T-helper 17 cell (primary cell): ENCODE data around the gene KCNIP4. TPM values are rescaled to one million over a fixed set of nuclear protein-coding genes. Genes with fewer than 3 reads are reported as not detected.

ENCODE experiments used
- ATAC-seq: fragments of 150-1000 bp; cut with Tn5 transposase; 2 replicates; pipeline ENCODE4 v1.10.0; 2021; ENCODE audit warnings: mild to moderate bottlenecking, moderate library complexity
- DNase-seq, 3 donors: peaks; one replicate each; pipeline versions ENCODE4 v3.0.0 to v3.0.0-alpha.2; 2020 to 2021
- H3K9me3 ChIP-seq: one replicate; pipeline ENCODE4 v1.7.0; 2013; ENCODE audit warnings: low read length, mild to moderate bottlenecking; ENCODE audit not compliant: control insufficient read depth, poor library complexity, severe bottlenecking
- H3K27ac Mint-ChIP-seq: one replicate; pipeline ENCODE4 v1.8.0; 2022; ENCODE audit warnings: mild to moderate bottlenecking, moderate library complexity, mixed read lengths
- H3K27me3 Mint-ChIP-seq: one replicate; pipeline ENCODE4 v1.8.0; 2022; ENCODE audit warnings: mixed read lengths
- H3K36me3 Mint-ChIP-seq: one replicate; pipeline ENCODE4 v1.8.0; 2022; ENCODE audit warnings: low read depth, mixed read lengths
- H3K4me1 Mint-ChIP-seq: one replicate; pipeline ENCODE4 v1.8.0; 2022; ENCODE audit warnings: mild to moderate bottlenecking, mixed read lengths
- H3K4me3 Mint-ChIP-seq: one replicate; pipeline ENCODE4 v1.8.0; 2022; ENCODE audit warnings: mild to moderate bottlenecking, moderate library complexity, mixed read lengths
- total RNA-seq, 4 donors: library from RNA in 2 of 4; stranded (reverse) in 2 of 4; gene quantifications; one replicate each; pipeline ENCODE4 v1.2.3 and lab custom pipeline; 2022 to 2026

The KCNIP4 gene
- total RNA-seq, 2 donors from 2014 or later = not detected

- peaks cover 2% of the 10 kb centered on the region for H3K4me1 Mint-ChIP-seq
- peaks cover 2% of the 10 kb centered on the region for H3K36me3 Mint-ChIP-seq
- no peaks in the 10 kb centered on the region for H3K9me3 ChIP-seq
- no peak for DNase-seq
- H3K27ac Mint-ChIP-seq = no peak overlapping the region
- H3K4me3 Mint-ChIP-seq = no peak overlapping the region
- peaks cover 7% of the 10 kb centered on the region for H3K27me3 Mint-ChIP-seq
- no peak for ATAC-seq
Measured at GRCh38 chr4:21763855-21764254, 184.7 kb downstream of the KCNIP4 start.

GRCh38 chr4:21757248-21757647 lies 191.3 kb downstream of the KCNIP4 start:
- Mint-ChIP-seq H3K4me1 (no peaks in the 10 kb centered on the region), H3K4me3 (no peak overlapping the region), H3K36me3 (no peaks in the 10 kb centered on the region), H3K27ac (no peak overlapping the region), H3K27me3 (peaks cover 12% of the 10 kb centered on the region)
- H3K9me3 ChIP-seq = no peaks in the 10 kb centered on the region
- ATAC-seq (no peak), DNase-seq (no peak)

- no peak for DNase-seq
- no peaks in the 10 kb centered on the region for H3K36me3 Mint-ChIP-seq
- H3K27ac Mint-ChIP-seq = no peak overlapping the region
- H3K9me3 ChIP-seq = no peaks in the 10 kb centered on the region
- no peak overlapping the region for H3K4me3 Mint-ChIP-seq
- H3K4me1 Mint-ChIP-seq = peaks cover 2% of the 10 kb centered on the region
- no peak for ATAC-seq
- H3K27me3 Mint-ChIP-seq = peaks cover 23% of the 10 kb centered on the region
Measured at GRCh38 chr4:21753084-21753760, 195.3 kb downstream of the KCNIP4 start.

DNA sequence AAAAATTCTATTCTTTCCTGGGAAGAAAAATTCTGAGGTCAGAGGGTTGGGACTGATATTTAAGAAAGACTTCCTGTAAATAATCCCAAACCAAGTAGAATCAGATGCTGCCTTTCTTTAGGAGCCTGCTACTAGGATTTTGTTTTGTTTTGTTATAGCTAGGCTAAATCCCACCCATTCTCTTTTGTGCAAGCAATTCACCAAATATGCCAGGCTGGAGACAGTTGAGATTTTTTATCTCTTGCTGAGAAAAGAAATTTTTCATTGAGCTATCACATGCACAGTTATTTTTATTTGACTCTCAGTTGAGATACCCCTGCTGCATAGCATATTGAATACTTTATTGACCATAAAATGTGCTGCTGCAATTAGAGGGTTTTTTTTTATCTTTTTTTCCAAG lies 196.0 kb downstream of the KCNIP4 start:
- peaks cover 23% of the 10 kb centered on the region for H3K27me3 Mint-ChIP-seq
- H3K4me3 Mint-ChIP-seq = no peak overlapping the region
- DNase-seq = no peak

DNA sequence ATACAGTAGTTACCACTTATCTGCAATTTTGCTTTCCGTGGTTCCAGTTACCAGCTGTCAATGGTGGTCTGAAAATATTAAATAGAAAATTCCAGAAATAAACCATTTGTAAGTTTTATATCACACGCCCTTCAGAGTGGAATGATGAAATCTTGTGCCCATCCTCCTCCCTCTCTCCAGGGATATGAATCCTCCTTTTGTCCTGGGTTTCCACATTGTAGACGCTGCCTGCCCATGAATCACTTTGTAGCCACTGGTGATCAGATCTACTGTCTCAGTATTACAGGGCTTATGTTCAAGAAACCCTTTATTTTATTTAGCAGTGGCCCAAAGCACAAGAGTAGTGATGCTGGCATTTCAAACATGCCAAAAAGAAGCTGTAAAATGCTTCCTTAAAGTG lies 198.6 kb downstream of the KCNIP4 start:
- no peak for DNase-seq
- no peaks in the 10 kb centered on the region for H3K36me3 Mint-ChIP-seq
- H3K4me3 Mint-ChIP-seq = no peak overlapping the region
- peaks cover 22% of the 10 kb centered on the region for H3K27me3 Mint-ChIP-seq
- no peak for ATAC-seq
- no peak overlapping the region for H3K27ac Mint-ChIP-seq
- peaks cover 2% of the 10 kb centered on the region for H3K4me1 Mint-ChIP-seq
- no peaks in the 10 kb centered on the region for H3K9me3 ChIP-seq

More for the DNA sequence above, 196.0 kb downstream of the KCNIP4 start:
- H3K9me3 ChIP-seq = no peaks in the 10 kb centered on the region
- Mint-ChIP-seq H3K27ac (no peak overlapping the region), H3K36me3 (no peaks in the 10 kb centered on the region), H3K4me1 (peaks cover 2% of the 10 kb centered on the region)
- no peak for ATAC-seq

GRCh38 chr4:21749412-21749811 lies 199.2 kb downstream of the KCNIP4 start:
- no peaks in the 10 kb centered on the region for H3K9me3 ChIP-seq
- Mint-ChIP-seq H3K4me3 (no peak overlapping the region), H3K36me3 (no peaks in the 10 kb centered on the region), H3K27me3 (peaks cover 22% of the 10 kb centered on the region), H3K27ac (no peak overlapping the region), H3K4me1 (peaks cover 2% of the 10 kb centered on the region)
- no peak for ATAC-seq
- DNase-seq = no peak

DNA sequence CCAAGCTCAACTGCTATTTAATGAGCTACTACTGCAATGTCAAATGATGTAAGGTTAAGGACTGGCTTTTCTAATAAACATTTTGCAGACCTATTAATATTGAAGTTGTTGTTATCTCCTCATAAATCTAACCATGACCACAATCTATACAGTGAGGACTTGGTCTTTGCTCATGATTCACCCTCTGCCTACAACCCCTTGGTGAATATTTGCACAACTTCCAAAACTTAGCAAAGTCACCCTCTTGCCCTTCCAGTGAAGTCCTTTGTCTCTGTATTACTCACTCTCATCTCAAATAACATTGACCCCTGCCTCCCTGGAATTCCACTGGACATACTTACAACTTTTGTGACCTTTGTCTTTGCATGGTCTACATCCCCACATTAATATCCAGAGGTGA lies 204.5 kb downstream of the KCNIP4 start:
- no peak overlapping the region for H3K27ac Mint-ChIP-seq
- DNase-seq = no peak
- H3K9me3 ChIP-seq = no peaks in the 10 kb centered on the region
- no peaks in the 10 kb centered on the region for H3K36me3 Mint-ChIP-seq
- peaks cover 12% of the 10 kb centered on the region for H3K27me3 Mint-ChIP-seq
- no peak for ATAC-seq
- no peaks in the 10 kb centered on the region for H3K4me1 Mint-ChIP-seq
- H3K4me3 Mint-ChIP-seq = no peak overlapping the region

DNA sequence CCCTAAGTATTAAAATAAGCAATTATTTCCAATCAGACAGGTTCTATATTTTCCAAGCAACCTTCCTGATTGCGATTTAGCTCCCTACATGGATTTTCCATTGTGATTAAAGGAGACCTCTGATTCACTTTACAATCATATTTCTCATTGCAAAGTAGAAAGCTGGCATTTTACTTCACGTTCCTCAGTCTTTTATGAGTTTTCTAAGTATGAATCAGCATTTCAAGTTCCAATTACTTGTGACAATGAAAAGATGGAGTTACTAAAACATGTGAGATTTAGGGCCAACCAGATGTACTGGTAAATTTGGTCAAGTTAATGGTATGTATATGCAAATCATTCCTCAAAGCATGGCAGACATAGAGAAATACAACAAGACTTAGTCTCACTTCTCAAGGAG lies 206.2 kb downstream of the KCNIP4 start:
- H3K36me3 Mint-ChIP-seq = no peaks in the 10 kb centered on the region
- no peaks in the 10 kb centered on the region for H3K9me3 ChIP-seq
- ATAC-seq = no peak
- no peak for DNase-seq
- no peaks in the 10 kb centered on the region for H3K4me1 Mint-ChIP-seq
- peaks cover 12% of the 10 kb centered on the region for H3K27me3 Mint-ChIP-seq
- no peak overlapping the region for H3K4me3 Mint-ChIP-seq
- H3K27ac Mint-ChIP-seq = no peak overlapping the region

GRCh38 chr4:21738821-21739220 lies 209.8 kb downstream of the KCNIP4 start:
- no peak for DNase-seq
- H3K4me1 Mint-ChIP-seq = no peaks in the 10 kb centered on the region
- no peaks in the 10 kb centered on the region for H3K9me3 ChIP-seq
- peaks cover 5% of the 10 kb centered on the region for H3K27me3 Mint-ChIP-seq
- H3K27ac Mint-ChIP-seq = no peak overlapping the region
- H3K36me3 Mint-ChIP-seq = no peaks in the 10 kb centered on the region
- no peak for ATAC-seq
- H3K4me3 Mint-ChIP-seq = no peak overlapping the region

DNA sequence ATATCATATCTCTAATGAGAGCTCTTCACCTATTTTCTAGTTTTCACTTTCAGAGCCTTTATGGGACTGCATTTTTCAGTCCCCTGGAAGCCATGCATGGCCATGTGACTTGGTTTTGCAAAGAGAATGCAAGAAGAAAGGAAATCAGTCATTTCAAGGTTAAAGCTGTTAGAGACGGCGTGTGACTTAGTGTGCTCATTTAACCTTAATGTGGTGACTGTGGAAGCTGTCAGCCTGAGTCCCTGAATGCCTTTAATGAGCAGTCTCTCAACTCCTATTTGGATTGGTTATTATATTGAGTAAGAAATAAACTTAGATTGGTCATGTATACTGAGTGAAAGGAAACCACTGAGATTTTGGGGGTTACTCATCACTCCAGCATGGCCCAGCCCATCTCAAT lies 212.7 kb downstream of the KCNIP4 start:
- no peak overlapping the region for H3K4me3 Mint-ChIP-seq
- H3K36me3 Mint-ChIP-seq = no peaks in the 10 kb centered on the region
- DNase-seq (no peak), ATAC-seq (no peak)
- H3K4me1 Mint-ChIP-seq = no peaks in the 10 kb centered on the region
- no peak overlapping the region for H3K27ac Mint-ChIP-seq
- no peaks in the 10 kb centered on the region for H3K9me3 ChIP-seq
- H3K27me3 Mint-ChIP-seq = no peaks in the 10 kb centered on the region

- DNase-seq = no peak
- no peaks in the 10 kb centered on the region for H3K4me1 Mint-ChIP-seq
- H3K36me3 Mint-ChIP-seq = no peaks in the 10 kb centered on the region
- H3K27me3 Mint-ChIP-seq = no peaks in the 10 kb centered on the region
- H3K27ac Mint-ChIP-seq = no peak overlapping the region
- H3K4me3 Mint-ChIP-seq = no peak overlapping the region
- H3K9me3 ChIP-seq = no peaks in the 10 kb centered on the region
- no peak for ATAC-seq
Measured at GRCh38 chr4:21733894-21734630, 214.5 kb downstream of the KCNIP4 start.

- Mint-ChIP-seq H3K27me3 (no peaks in the 10 kb centered on the region), H3K4me3 (no peak overlapping the region)
- no peak for ATAC-seq
Measured at GRCh38 chr4:21728304-21728703, 220.3 kb downstream of the KCNIP4 start.

DNA sequence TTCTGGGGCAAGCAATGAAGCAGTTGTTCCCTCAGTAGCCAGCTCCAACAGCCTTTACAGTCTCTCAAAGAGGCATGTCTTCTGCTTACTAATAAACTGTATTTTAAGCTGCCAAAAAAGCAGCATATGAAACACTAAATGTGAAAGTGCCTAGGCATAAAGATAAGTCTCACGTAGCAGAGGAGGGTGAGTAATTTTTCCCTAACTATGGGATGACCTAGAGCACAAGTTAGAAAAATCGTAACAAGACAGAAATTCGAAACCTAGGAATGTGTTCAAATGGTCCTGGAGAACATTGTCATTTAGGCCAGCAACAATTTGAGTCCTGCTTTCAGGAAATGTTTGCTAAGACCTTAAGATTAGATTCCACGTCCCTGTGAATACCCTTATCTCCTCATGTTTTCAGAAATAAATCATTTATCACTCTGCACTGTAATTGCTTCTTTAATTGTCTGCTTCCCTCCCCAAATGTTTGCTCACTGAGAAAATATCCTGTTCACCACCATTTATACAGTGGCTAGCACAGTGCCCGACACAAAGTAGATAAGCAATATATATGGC lies 222.2 kb downstream of the KCNIP4 start:
- peaks cover 6% of the 10 kb centered on the region for H3K27me3 Mint-ChIP-seq
- no peaks in the 10 kb centered on the region for H3K36me3 Mint-ChIP-seq
- H3K27ac Mint-ChIP-seq = no peak overlapping the region
- no peak overlapping the region for H3K4me3 Mint-ChIP-seq
- H3K4me1 Mint-ChIP-seq = no peaks in the 10 kb centered on the region
- no peaks in the 10 kb centered on the region for H3K9me3 ChIP-seq
- DNase-seq (no peak), ATAC-seq (no peak)

More at GRCh38 chr4:21728304-21728703, 220.3 kb downstream of the KCNIP4 start:
- Mint-ChIP-seq H3K36me3 (no peaks in the 10 kb centered on the region), H3K27ac (no peak overlapping the region), H3K4me1 (no peaks in the 10 kb centered on the region)
- no peak for DNase-seq
- no peaks in the 10 kb centered on the region for H3K9me3 ChIP-seq
